K562 (cell line): ENCODE data around the gene GDF9. TPM values are rescaled to one million over a fixed set of nuclear protein-coding genes. Genes with fewer than 3 reads are reported as not detected.

ENCODE experiments used
- BRF2 ChIP-seq: IDR thresholded peaks from 3 replicates; pipeline ENCODE4 v1.6.1; 2011; ENCODE audit warnings: borderline replicate concordance, mild to moderate bottlenecking; ENCODE audit not compliant: insufficient read length, insufficient read depth
- CREB1 ChIP-seq, 2 experiments: sonication (generic) in 1 of 2; formaldehyde crosslinking in 1 of 2; IDR thresholded peaks; 2 replicates each; pipeline versions ENCODE4 v1.6.1 to v1.8.0; 2012 to 2022; ENCODE audit warnings: inconsistent platforms in 1 of 2, mild to moderate bottlenecking in 1 of 2, missing genetic modification reagents in 1 of 2, moderate library complexity in 1 of 2
- HOMEZ ChIP-seq: fragments of 250-450 bp; sonication (Bioruptor Pico); IDR thresholded peaks from 2 replicates; pipeline ENCODE4 v1.4.0; 2020; ENCODE audit warnings: mild to moderate bottlenecking, moderate library complexity
- KDM2B ChIP-seq: fragments of 250-450 bp; sonication (Bioruptor Pico); IDR thresholded peaks from 2 replicates; pipeline ENCODE4 v1.8.0; 2021; ENCODE audit warnings: mild to moderate bottlenecking, moderate library complexity
- MLX ChIP-seq, 2 experiments: fragments of 450-650 bp in 1 of 2; sonication (generic) in 1 of 2; formaldehyde crosslinking; conservative IDR thresholded peaks; 2 replicates each; pipeline versions ENCODE4 v1.4.0 to v1.8.1; 2020 to 2022; ENCODE audit warnings: mild to moderate bottlenecking in 1 of 2, missing genetic modification reagents in 1 of 2
- TAF1 ChIP-seq: IDR thresholded peaks from 2 replicates; pipeline ENCODE4 v1.6.1; 2011; ENCODE audit warnings: mild to moderate bottlenecking, low read length, moderate library complexity; ENCODE audit not compliant: insufficient read depth, control insufficient read depth, severe bottlenecking; ENCODE audit errors: extremely low read depth
- ZNF407 ChIP-seq: fragments of 450-650 bp; IDR thresholded peaks from 2 replicates; pipeline ENCODE4 v1.6.1; 2016; ENCODE audit warnings: low read depth
- polyA plus RNA-seq, 8 experiments: library from polyadenylated mRNA; depleted of rRNA in 4 of 8; stranded (reverse) in 5 of 8; unstranded in 3 of 8; fragments of >200 nt; fragmentation: Nextera tagmentation in 2 of 8; fragmentation: Illumina TruSeq in 1 of 8; extraction: Ambion mirVana in 2 of 8; extraction: Trizol in 1 of 8; gene quantifications; 2 replicates each; pipeline versions ENCODE4 v1.2.1 to v1.2.3, GENCODE V29; 2011 to 2014; ENCODE audit warnings: inconsistent platforms in 1 of 8, missing spikeins in 1 of 8
- total RNA-seq, 7 experiments: library from RNA; depleted of rRNA in 6 of 7; stranded (reverse); fragments of >200 nt in 6 of 7; fragmentation: Illumina TruSeq in 2 of 7; extraction: Trizol in 2 of 7; gene quantifications; 2 replicates each; pipeline versions ENCODE4 v1.2.1 to v1.2.3, GENCODE V29; 2011 to 2021; ENCODE audit warnings: low replicate concordance in 1 of 7
- TF ChIP-seq, protein P1 (sequence below): fragments of 450-650 bp; IDR thresholded peaks from 2 replicates; pipeline ENCODE4 v1.7.1; 2018; ENCODE audit warnings: mild to moderate bottlenecking, low read depth; ENCODE audit not compliant: partially characterized antibody

GDF9 gene
- total and polyA plus RNA-seq, 9 of the 15 experiments (the other 6 are each of a cell fraction or from before 2014, with no cell fraction given) = 0.10 to 0.70 (median 0.20) TPM; not detected in 1

GRCh38 chr5:132866342-132867045 lies at the start of gene GDF9, which contains the start of gene UQCRQ (continued):
- TF ChIP-seq HOMEZ (CRISPR knock-in tag) (no peak), KDM2B (CRISPR knock-in tag) (0 out of 2 replicates have a peak, but pooled peaks have one; percentile 39), MLX (CRISPR knock-in tag; conservative IDR thresholded peaks at IDR 0.05) (0 out of 4 replicates have a peak, but pooled peaks of 1 of the 2 experiments have one; percentile 55), BRF2 (no peak), CREB1 (IDR thresholded peaks at IDR 0.05) (peak; percentile 96), CREB1 (CRISPR knock-in tag; IDR thresholded peaks at IDR 0.05) (peak; percentile 97), TAF1 (peak; percentile 91), ZNF407 (peak; percentile 61; the same call in 1 of the 2 replicates)
- TF ChIP-seq, protein P1, sequence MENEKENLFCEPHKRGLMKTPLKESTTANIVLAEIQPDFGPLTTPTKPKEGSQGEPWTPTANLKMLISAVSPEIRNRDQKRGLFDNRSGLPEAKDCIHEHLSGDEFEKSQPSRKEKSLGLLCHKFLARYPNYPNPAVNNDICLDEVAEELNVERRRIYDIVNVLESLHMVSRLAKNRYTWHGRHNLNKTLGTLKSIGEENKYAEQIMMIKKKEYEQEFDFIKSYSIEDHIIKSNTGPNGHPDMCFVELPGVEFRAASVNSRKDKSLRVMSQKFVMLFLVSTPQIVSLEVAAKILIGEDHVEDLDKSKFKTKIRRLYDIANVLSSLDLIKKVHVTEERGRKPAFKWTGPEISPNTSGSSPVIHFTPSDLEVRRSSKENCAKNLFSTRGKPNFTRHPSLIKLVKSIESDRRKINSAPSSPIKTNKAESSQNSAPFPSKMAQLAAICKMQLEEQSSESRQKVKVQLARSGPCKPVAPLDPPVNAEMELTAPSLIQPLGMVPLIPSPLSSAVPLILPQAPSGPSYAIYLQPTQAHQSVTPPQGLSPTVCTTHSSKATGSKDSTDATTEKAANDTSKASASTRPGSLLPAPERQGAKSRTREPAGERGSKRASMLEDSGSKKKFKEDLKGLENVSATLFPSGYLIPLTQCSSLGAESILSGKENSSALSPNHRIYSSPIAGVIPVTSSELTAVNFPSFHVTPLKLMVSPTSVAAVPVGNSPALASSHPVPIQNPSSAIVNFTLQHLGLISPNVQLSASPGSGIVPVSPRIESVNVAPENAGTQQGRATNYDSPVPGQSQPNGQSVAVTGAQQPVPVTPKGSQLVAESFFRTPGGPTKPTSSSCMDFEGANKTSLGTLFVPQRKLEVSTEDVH = peak; percentile 73
